Measurements from ENCODE around the gene CLTB.

CLTB gene

GRCh38 chr5:176400382-176401156 is 15.8 kb downstream of the CLTB start:
- TF ChIP-seq GATA2 (IDR thresholded peaks at IDR 0.05; ENCODE audit: low read depth, low read length) (no peak), GATA3 (IDR thresholded peaks at IDR 0.05; ENCODE audit: low read depth, low read length) (no peak)

GRCh38 chr5:176397736-176398420 is 18.5 kb downstream of the CLTB start:
- no peak for TF ChIP-seq GATA3 (IDR thresholded peaks at IDR 0.05; ENCODE audit: low read depth, low read length)
- TF ChIP-seq GATA2 (IDR thresholded peaks at IDR 0.05; ENCODE audit: low read depth, low read length), result no peak

- TF ChIP-seq GATA2 (IDR thresholded peaks at IDR 0.05; ENCODE audit: low read depth, low read length) (no peak), GATA3 (IDR thresholded peaks at IDR 0.05; ENCODE audit: low read depth, low read length) (no peak)
Measured at GRCh38 chr5:176396330-176396729, 20.0 kb downstream of the CLTB start.

GRCh38 chr5:176394881-176395675 is 21.3 kb downstream of the CLTB start:
- no peak for TF ChIP-seq GATA2 (IDR thresholded peaks at IDR 0.05; ENCODE audit: low read depth, low read length)

- TF ChIP-seq GATA3 (IDR thresholded peaks at IDR 0.05; ENCODE audit: low read depth, low read length), result no peak
- TF ChIP-seq GATA2 (IDR thresholded peaks at IDR 0.05; ENCODE audit: low read depth, low read length), result no peak
Measured at GRCh38 chr5:176394096-176394495, 22.2 kb downstream of the CLTB start.

GRCh38 chr5:176392526-176392925 is 23.8 kb downstream of the CLTB start:
- no peak for TF ChIP-seq GATA2 (IDR thresholded peaks at IDR 0.05; ENCODE audit: low read depth, low read length)
- TF ChIP-seq GATA3 (IDR thresholded peaks at IDR 0.05; ENCODE audit: low read depth, low read length), result no peak

GRCh38 chr5:176391999-176392398 is 24.3 kb downstream of the CLTB start:
- TF ChIP-seq GATA2 (IDR thresholded peaks at IDR 0.05; ENCODE audit: low read depth, low read length) (no peak), GATA3 (IDR thresholded peaks at IDR 0.05; ENCODE audit: low read depth, low read length) (no peak)

- TF ChIP-seq GATA2 (IDR thresholded peaks at IDR 0.05; ENCODE audit: low read depth, low read length), result no peak
- TF ChIP-seq GATA3 (IDR thresholded peaks at IDR 0.05; ENCODE audit: low read depth, low read length), result no peak
Measured at GRCh38 chr5:176391479-176391878, 24.9 kb downstream of the CLTB start.

- TF ChIP-seq GATA3 (IDR thresholded peaks at IDR 0.05; ENCODE audit: low read depth, low read length), result no peak
- TF ChIP-seq GATA2 (IDR thresholded peaks at IDR 0.05; ENCODE audit: low read depth, low read length), result no peak
Measured at GRCh38 chr5:176389135-176390123, 26.9 kb downstream of the CLTB start.

GRCh38 chr5:176388444-176389134 is 27.8 kb downstream of the CLTB start, which contains the start of the genes HIGD2A and NOP16:
HIGD2A (plus strand) TSS chr5:176388751; CDS start chr5:176388820, 69 bp downstream.
NOP16 (minus strand) TSS chr5:176388598; CDS start chr5:176388539, 59 bp downstream.
- TF ChIP-seq GATA3 (IDR thresholded peaks at IDR 0.05; ENCODE audit: low read depth, low read length), result no peak
- TF ChIP-seq GATA2 (IDR thresholded peaks at IDR 0.05; ENCODE audit: low read depth, low read length), result no peak

- TF ChIP-seq GATA2 (IDR thresholded peaks at IDR 0.05; ENCODE audit: low read depth, low read length), result no peak
- no peak for TF ChIP-seq GATA3 (IDR thresholded peaks at IDR 0.05; ENCODE audit: low read depth, low read length)
Measured at GRCh38 chr5:176388003-176388443, 28.3 kb downstream of the CLTB start.

GRCh38 chr5:176387384-176387925 is 28.9 kb downstream of the CLTB start:
- TF ChIP-seq GATA2 (IDR thresholded peaks at IDR 0.05; ENCODE audit: low read depth, low read length), result no peak
- no peak for TF ChIP-seq GATA3 (IDR thresholded peaks at IDR 0.05; ENCODE audit: low read depth, low read length)
